Stomach smooth muscle (tissue), 2 donors: ENCODE results near the gene GAS2L1.

Experiments
- H3K27ac ChIP-seq: one replicate; pipeline ENCODE4 v1.7.0; 2013; ENCODE audit warnings: mild to moderate bottlenecking, low read length, inconsistent platforms
- H3K27me3 ChIP-seq, 2 donors: one replicate each; pipeline ENCODE4 v1.7.0; 2013; ENCODE audit warnings: low read length in 2 of 2; ENCODE audit not compliant: insufficient read depth in 2 of 2, control insufficient read depth in 1 of 2
- H3K36me3 ChIP-seq, 2 donors: one replicate each; pipeline ENCODE4 v1.7.0; 2013; ENCODE audit warnings: low read length in 2 of 2; ENCODE audit not compliant: control insufficient read depth in 2 of 2, insufficient read depth in 2 of 2
- H3K4me1 ChIP-seq: one replicate; pipeline ENCODE4 v1.7.0; 2013; ENCODE audit warnings: low read length; ENCODE audit not compliant: control insufficient read depth, insufficient read depth
- H3K4me3 ChIP-seq, 2 donors: one replicate each; pipeline ENCODE4 v1.7.0; 2013; ENCODE audit warnings: low read length in 2 of 2
- H3K9ac ChIP-seq, 2 donors: one replicate each; pipeline ENCODE4 v1.7.0; 2013; ENCODE audit warnings: low read length in 2 of 2, mild to moderate bottlenecking in 1 of 2
- H3K9me3 ChIP-seq, 2 donors: one replicate each; pipeline ENCODE4 v1.7.0; 2013; ENCODE audit warnings: low read length in 2 of 2; ENCODE audit not compliant: control insufficient read depth in 2 of 2
- donor health status: healthy.
- donor health status: Pancreatic carcinoma.

GAS2L1 gene

DNA sequence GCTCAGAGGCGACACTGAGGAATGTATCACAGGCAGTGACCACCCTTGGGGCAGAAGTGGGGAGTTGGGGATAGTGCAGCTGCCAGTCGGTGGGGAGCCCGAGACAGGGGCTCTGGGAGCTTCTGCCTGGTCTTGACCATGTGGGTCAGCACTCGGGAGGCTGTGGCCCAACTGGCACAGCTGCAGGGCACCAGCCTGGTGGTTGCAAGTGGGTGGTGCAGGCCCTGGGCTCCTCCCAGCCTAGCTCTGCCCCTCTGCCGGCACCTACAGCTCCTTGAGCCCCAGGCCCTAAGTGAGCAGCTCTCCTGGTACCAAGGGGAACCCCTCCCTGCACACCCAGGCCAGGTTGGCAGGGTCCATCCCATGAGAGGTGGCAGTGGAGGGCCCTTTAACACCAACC lies 21.6 kb downstream of the GAS2L1 start:
- no peak overlapping the region for H3K4me3 ChIP-seq
- H3K9me3 ChIP-seq = no peaks in the 10 kb centered on the region
- peaks cover 5% of the 10 kb centered on the region for H3K4me1 ChIP-seq
- no peak overlapping the region for H3K9ac ChIP-seq
- peaks cover 12 to 17% of the 10 kb centered on the region in 2 donors for H3K36me3 ChIP-seq
- H3K27ac ChIP-seq = no peak overlapping the region
- H3K27me3 ChIP-seq = no peaks in the 10 kb centered on the region

DNA sequence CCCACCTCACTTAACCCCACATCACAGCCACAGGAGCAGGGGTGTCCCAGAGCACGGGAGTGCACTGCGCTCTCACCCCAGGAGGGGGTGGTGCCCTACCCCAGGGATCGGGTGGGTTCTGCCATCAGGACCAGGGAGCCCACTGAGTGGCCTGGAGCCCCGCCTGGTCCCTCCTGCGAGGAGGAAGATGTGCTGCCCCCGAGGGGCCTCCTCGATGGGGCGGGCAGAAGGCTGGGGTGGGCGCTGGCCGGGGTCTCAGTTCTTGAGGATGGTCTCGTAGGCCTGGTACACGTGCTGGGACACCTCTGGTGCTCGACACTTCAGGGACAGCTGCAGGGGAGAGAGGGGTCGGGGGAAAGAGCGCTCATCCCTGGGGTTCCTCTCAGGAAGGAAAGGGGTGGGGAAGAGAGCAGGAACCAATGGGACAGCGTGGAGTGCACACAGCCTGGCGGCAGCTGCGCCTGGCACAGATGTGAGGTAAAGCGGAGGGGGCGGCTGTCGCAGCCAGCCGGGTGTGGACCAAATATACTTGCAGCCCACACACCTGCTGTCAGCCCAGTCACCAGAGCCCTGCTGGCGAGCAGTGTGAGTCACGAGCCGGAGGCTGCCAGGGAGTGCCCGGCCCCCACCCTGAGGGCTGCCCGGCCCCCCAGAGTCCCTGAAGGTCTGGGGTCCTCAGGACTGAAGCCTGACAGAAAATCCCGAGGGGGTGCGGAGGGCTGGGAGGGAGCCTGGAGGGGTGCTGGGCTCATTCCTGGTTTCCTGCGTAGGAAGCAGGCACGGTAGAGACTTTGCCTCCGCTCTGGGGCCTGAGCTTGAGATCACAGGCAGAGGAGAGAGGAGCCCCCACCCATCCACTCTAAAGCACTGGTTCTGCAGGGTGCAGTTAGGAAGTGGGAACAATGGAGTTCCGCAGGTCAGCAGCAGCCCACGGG lies 22.4 kb downstream of the GAS2L1 start:
- peaks cover 12 to 20% of the 10 kb centered on the region in 2 donors for H3K36me3 ChIP-seq
- no peak overlapping the region for H3K9ac ChIP-seq

DNA sequence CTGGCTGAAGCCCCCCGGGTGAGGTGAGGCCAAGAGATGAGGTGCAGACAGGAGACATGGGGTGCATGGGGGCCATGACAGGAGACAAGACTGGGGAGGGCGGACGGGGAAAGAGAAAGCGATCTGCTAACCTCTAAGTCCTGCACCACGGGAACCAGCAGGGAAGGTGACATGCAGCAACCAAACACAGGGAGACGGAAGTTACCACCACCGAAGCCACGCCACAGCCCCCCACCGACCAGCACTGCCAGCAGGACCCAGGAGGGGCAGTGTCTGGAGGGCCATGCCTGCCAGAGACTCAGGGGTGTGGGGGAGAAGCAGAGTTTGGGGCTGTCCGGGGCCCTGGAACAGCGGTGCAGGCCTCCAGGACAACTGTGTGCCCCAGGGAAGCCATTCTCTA lies 23.1 kb downstream of the GAS2L1 start:
- Histone ChIP-seq H3K27ac (no peak overlapping the region), H3K4me1 (peaks cover 5% of the 10 kb centered on the region)

More for the DNA sequence above, 22.4 kb downstream of the GAS2L1 start:
- no peaks in the 10 kb centered on the region for H3K9me3 ChIP-seq
- no peaks in the 10 kb centered on the region for H3K27me3 ChIP-seq
- H3K27ac ChIP-seq = no peak overlapping the region
- H3K4me1 ChIP-seq = peaks cover 5% of the 10 kb centered on the region
- H3K4me3 ChIP-seq = no peak overlapping the region

DNA sequence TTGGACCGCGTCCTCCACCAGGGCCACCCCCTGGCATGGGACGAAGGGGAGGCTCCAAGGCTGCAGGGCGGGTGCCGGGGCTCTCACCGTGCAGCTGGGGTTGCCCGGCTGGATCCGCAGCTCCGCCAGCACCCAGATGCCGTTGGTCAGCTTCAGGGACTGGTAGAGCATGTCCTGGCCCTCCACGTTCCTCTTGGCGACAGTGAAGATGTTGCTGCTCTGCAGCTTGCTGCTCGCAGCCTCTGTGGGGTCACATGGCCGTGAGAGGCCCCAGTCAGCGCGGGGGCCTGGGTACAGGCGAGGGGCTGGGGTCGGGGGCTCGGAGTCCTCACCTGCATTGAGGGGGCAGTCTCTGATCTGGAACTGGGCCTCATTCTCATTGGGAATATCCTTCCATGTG lies 23.8 kb downstream of the GAS2L1 start:
- Histone ChIP-seq H3K27ac (no peak overlapping the region), H3K9me3 (no peaks in the 10 kb centered on the region), H3K4me3 (no peak overlapping the region), H3K9ac (no peak overlapping the region), H3K4me1 (peaks cover 5% of the 10 kb centered on the region), H3K27me3 (no peaks in the 10 kb centered on the region), H3K36me3 (peaks cover 16 to 27% of the 10 kb centered on the region in 2 donors)

More for the DNA sequence above, 23.1 kb downstream of the GAS2L1 start:
- H3K9ac ChIP-seq = no peak overlapping the region
- H3K36me3 ChIP-seq = peaks cover 12 to 23% of the 10 kb centered on the region in 2 donors
- H3K9me3 ChIP-seq = no peaks in the 10 kb centered on the region
- H3K27me3 ChIP-seq = no peaks in the 10 kb centered on the region
- no peak overlapping the region for H3K4me3 ChIP-seq

DNA sequence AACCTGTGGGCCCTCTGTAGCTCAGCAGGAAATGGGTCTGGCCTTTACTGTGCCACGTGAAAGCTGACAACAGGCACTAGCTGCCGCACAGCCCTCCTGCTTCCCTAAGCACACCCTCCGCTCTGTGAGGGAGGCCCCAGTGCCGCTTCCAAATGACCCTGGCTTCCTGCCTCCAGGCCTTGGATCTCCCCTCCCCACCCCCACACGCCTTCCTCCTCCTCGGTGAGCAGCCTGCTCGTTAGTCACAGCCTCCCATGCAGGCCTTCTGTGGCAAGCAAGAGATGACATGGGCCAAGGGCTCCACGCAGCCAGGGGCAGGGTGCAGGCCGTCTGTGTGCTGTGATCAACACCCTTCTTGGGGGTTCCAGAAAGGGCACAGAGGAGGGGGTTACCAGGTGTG lies 24.3 kb downstream of the GAS2L1 start:
- H3K36me3 ChIP-seq = peaks cover 16 to 30% of the 10 kb centered on the region in 2 donors
- H3K4me1 ChIP-seq = peaks cover 5% of the 10 kb centered on the region
- no peak overlapping the region for H3K9ac ChIP-seq
- no peak overlapping the region for H3K27ac ChIP-seq
- no peaks in the 10 kb centered on the region for H3K27me3 ChIP-seq
- no peak overlapping the region for H3K4me3 ChIP-seq
- no peaks in the 10 kb centered on the region for H3K9me3 ChIP-seq

DNA sequence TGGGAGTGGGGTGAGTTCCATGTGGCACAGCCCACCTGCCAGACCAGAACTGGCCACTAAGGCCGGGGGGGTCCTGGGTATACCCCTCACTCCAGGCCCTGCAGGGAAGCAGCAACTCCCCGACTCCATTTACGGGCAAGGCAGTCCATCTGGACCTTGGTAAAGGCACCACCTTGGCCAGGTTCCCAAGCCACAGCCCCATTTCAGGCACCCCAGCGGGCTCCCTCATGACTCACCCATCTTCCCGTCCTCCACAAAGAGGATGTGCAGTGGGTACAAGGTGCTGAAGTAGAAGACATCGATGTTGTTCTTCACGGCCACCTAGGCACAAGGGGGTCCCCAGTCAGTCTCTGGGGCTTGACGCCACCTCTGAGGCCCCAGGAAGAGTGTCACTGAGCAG lies 24.8 kb downstream of the GAS2L1 start:
- Histone ChIP-seq H3K27me3 (no peaks in the 10 kb centered on the region), H3K9me3 (no peaks in the 10 kb centered on the region), H3K36me3 (peaks cover 20 to 34% of the 10 kb centered on the region in 2 donors), H3K4me3 (no peak overlapping the region), H3K27ac (no peak overlapping the region), H3K4me1 (peaks cover 5% of the 10 kb centered on the region), H3K9ac (no peak overlapping the region)

DNA sequence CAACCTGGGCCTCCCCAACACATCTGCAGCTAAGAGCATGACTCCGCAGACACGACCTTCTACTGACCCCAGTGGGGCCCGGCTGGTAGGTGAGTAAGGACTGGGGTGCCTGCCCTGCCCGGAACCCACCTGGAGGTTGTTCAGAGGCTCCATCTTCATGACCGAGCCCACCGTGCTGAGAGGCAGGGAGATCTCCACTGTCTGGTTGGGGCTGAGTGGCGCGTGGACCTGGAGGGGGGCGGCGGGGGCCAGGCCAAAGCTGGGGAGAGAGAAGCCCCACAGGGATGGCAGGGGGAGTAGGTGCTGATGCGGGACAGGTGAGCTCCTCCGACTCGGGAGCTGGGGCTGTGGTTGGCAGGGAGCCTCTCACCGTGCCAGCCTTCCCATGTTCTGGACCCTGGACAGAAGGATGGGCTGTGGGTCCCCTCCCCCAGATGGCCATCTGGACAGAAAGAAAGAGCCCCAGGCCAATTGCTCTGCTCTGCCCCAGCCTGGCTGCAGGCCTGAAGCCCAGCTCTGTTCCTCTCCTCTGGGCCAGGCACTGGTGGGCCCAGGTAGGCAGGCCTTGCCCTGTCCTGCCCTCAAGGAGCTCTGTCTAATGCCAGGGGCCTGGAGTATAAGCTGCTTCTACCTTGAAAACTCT lies 25.3 kb downstream of the GAS2L1 start:
- H3K9me3 ChIP-seq = no peaks in the 10 kb centered on the region
- H3K27ac ChIP-seq = no peak overlapping the region
- H3K4me3 ChIP-seq = no peak overlapping the region
- H3K36me3 ChIP-seq = peaks cover 20 to 36% of the 10 kb centered on the region in 2 donors
- H3K4me1 ChIP-seq = peaks cover 5% of the 10 kb centered on the region
- H3K27me3 ChIP-seq = no peaks in the 10 kb centered on the region
- no peak overlapping the region for H3K9ac ChIP-seq

DNA sequence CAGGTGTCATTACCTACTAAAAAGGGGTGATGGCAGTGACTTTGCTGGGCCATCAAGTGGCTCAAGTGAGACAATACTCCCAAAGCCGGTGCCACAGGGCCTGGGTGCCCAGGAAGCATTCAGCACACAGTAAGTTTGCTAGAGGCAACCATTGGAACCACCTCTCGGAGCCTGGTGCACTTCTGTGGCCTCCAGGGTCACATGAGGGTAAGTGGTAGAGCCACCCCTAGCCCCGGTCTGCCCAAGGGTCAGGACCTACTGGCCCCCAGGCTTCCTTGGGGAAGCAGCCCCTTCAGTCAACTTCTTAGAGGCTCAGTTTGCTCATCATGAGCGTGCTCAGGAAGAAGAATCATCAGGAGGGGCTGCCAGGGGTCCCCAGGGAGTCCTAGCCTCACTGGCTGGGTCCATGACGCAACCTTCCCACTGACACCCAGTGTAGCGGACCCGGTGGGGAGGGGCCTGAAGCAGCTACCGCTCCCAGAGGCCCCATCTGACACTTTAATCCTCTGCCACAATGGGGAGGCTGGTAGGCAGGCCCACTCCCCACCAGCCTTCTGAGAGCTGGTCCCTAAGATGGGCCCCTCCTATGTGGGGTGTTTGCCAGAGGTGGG lies 26.5 kb downstream of the GAS2L1 start:
- no peaks in the 10 kb centered on the region for H3K9me3 ChIP-seq
- H3K4me3 ChIP-seq = no peak overlapping the region
- H3K9ac ChIP-seq = no peak overlapping the region
- peaks cover 5% of the 10 kb centered on the region for H3K4me1 ChIP-seq
- H3K36me3 ChIP-seq = peaks cover 28 to 46% of the 10 kb centered on the region in 2 donors
- no peak overlapping the region for H3K27ac ChIP-seq
- H3K27me3 ChIP-seq = no peaks in the 10 kb centered on the region

DNA sequence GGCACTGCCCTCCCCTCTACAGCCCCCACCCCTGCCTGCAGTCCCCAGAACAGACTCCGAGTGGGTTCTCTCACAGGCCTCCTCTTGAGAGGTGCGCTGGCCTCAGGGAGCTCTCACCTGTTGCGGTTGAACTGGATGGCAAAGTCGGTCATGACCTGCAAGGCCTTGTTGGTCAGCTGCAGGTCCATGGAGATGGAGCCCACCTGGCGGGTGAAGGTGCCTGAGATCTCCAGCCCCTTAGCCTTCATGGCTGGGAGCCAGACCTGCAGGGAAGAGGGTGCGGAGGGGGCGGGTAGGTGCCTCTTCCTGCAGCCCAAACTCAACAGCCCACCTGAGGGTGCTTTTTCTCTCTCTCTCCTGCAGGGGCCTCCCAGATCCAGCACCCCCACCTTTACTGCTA lies 27.7 kb downstream of the GAS2L1 start:
- H3K9ac ChIP-seq = no peak overlapping the region
- peaks cover 30 to 56% of the 10 kb centered on the region in 2 donors for H3K36me3 ChIP-seq
- H3K4me3 ChIP-seq = no peak overlapping the region

DNA sequence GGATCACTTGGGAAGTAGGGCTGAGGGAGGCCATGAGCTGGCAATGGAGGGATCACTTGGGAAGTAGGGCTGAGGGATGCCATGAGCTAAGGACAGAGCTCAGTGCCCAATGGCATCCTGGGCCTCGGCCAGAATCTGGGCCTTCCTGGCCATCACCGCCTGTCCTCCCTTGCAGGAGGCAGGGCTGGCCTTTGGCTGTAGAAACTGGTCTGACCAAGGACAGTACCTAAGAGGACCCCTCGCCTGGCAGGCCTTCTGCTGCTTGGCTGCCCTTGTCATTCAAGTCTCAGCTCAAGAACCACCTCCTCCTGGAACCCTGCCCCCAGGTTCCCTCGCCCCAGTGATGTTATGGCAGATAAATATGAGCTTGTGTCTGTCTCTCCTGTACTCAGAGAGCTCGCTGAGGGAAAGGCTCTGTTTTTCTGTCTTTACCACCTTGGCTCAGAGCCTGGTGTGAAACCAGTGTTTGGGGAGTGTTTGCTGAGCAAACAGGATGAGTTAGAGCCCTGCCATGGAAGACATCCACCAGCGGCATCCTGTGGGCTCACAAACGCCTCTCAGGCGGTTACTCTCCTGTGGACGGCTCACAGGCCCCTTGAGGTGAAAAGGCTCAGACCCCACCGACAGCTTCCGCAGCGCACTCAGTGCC lies 28.4 kb downstream of the GAS2L1 start:
- no peak overlapping the region for H3K27ac ChIP-seq
- H3K9ac ChIP-seq = no peak overlapping the region
- H3K9me3 ChIP-seq = no peaks in the 10 kb centered on the region
- H3K4me3 ChIP-seq = no peak overlapping the region
- no peaks in the 10 kb centered on the region for H3K27me3 ChIP-seq
- peaks cover 5% of the 10 kb centered on the region for H3K4me1 ChIP-seq
- peaks cover 29 to 58% of the 10 kb centered on the region in 2 donors for H3K36me3 ChIP-seq

More for the DNA sequence above, 27.7 kb downstream of the GAS2L1 start:
- H3K27me3 ChIP-seq = no peaks in the 10 kb centered on the region
- H3K9me3 ChIP-seq = no peaks in the 10 kb centered on the region
- H3K27ac ChIP-seq = no peak overlapping the region
- peaks cover 5% of the 10 kb centered on the region for H3K4me1 ChIP-seq
